T-helper 22 cell (primary cell): ENCODE data around the gene SH2D1A.

Experiments
- DNase-seq: peaks from one replicate; pipeline ENCODE4 v3.0.0-alpha.2; 2020; ENCODE audit warnings: low read depth

The SH2D1A gene

DNA sequence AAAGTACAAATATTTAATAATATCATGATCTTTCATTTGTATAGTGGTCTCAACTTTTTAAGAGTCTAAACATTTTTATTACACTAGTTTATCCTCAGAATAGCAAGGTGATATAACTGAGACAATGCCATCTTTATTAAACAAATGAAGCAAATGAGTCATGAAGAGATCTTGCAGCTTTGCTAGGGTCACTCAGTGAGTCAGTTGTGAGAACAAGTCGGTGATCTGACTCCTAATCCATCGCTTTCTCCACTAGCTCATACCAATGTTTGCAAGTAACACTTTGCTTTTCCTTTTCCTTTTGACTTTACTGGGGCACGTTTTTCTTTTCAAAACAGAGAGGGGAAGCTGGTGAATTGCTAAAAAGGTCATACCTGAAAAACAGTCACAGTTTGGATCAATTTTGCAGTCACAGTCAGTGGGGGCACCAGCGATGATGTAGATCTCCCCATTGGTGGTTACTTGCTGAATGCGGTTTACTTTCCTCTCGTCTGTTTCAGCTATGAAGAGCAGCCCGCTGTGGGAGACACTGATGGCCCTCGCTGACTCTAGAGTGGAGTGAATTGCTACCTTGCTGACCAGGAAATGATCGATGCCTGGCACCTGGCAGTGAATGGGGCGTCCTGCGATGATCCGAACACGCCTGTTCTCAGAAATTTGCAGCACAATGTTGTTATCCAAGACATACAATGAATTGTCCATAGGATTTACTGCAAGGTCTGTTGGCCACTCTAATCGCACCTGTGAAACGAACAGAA, 75.7 kb downstream of the SH2D1A start:
- no peak for DNase-seq
